Mesothelial cell of epicardium (in vitro differentiated cells): Measurements from ENCODE around the gene LITAF. TPM values are rescaled to one million over a fixed set of nuclear protein-coding genes. Genes with fewer than 3 reads are reported as not detected.

Experiments
- DNase-seq, 2 experiments: peaks; one replicate each; pipeline ENCODE4 v3.0.0; 2021; ENCODE audit warnings: low spot score in 2 of 2; ENCODE audit not compliant: unreplicated experiment in 2 of 2
- H3K27ac Mint-ChIP-seq: 2 replicates; pipeline ENCODE4 v1.8.0; 2021; ENCODE audit warnings: mixed read lengths
- H3K27me3 Mint-ChIP-seq: 2 replicates; pipeline ENCODE4 v1.8.0; 2021; ENCODE audit warnings: low read depth, mixed read lengths
- H3K36me3 Mint-ChIP-seq: 2 replicates; pipeline ENCODE4 v1.8.0; 2021; ENCODE audit warnings: mixed read lengths
- H3K4me1 Mint-ChIP-seq: 2 replicates; pipeline ENCODE4 v1.8.0; 2021; ENCODE audit warnings: mixed read lengths
- H3K4me3 Mint-ChIP-seq: 2 replicates; pipeline ENCODE4 v1.8.0; 2021; ENCODE audit warnings: mild to moderate bottlenecking, moderate library complexity, mixed read lengths
- H3K9me3 Mint-ChIP-seq: 2 replicates; pipeline ENCODE4 v1.8.0; 2021; ENCODE audit warnings: mixed read lengths
- total RNA-seq: library from RNA; stranded (reverse); gene quantifications from 3 replicates; pipeline ENCODE4 v1.2.1, GENCODE V29; 2021
- TF ChIP-seq, protein P1 (sequence below): fragments of 200-600 bp; sonication (generic); IDR thresholded peaks from one replicate; pipeline ENCODE4 v1.5.0; 2021; ENCODE audit warnings: antibody characterized with exemption; ENCODE audit not compliant: unreplicated experiment

LITAF gene
- total RNA-seq, 1 donor from 2014 or later: 60.8 TPM

GRCh38 chr16:11633113-11633512 is 46.4 kb upstream of the LITAF start:
- no peaks in the 10 kb centered on the region for H3K9me3 Mint-ChIP-seq

GRCh38 chr16:11632455-11632939 is 45.8 kb upstream of the LITAF start:
- Mint-ChIP-seq H3K4me3 (no peak overlapping the region), H3K9me3 (no peaks in the 10 kb centered on the region), H3K27ac (peak overlapping the region; percentile 86), H3K36me3 (no peaks in the 10 kb centered on the region), H3K27me3 (no peaks in the 10 kb centered on the region), H3K4me1 (peaks cover 44% of the 10 kb centered on the region)
- DNase-seq: peak; percentile 40 to 73
- TF ChIP-seq, protein P1, sequence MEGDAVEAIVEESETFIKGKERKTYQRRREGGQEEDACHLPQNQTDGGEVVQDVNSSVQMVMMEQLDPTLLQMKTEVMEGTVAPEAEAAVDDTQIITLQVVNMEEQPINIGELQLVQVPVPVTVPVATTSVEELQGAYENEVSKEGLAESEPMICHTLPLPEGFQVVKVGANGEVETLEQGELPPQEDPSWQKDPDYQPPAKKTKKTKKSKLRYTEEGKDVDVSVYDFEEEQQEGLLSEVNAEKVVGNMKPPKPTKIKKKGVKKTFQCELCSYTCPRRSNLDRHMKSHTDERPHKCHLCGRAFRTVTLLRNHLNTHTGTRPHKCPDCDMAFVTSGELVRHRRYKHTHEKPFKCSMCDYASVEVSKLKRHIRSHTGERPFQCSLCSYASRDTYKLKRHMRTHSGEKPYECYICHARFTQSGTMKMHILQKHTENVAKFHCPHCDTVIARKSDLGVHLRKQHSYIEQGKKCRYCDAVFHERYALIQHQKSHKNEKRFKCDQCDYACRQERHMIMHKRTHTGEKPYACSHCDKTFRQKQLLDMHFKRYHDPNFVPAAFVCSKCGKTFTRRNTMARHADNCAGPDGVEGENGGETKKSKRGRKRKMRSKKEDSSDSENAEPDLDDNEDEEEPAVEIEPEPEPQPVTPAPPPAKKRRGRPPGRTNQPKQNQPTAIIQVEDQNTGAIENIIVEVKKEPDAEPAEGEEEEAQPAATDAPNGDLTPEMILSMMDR: no peak

More at GRCh38 chr16:11633113-11633512, 46.4 kb upstream of the LITAF start:
- peaks cover 41% of the 10 kb centered on the region for H3K4me1 Mint-ChIP-seq
- H3K27me3 Mint-ChIP-seq: no peaks in the 10 kb centered on the region
- no peaks in the 10 kb centered on the region for H3K36me3 Mint-ChIP-seq
- DNase-seq: no peak
- no peak overlapping the region for H3K4me3 Mint-ChIP-seq
- peak overlapping the region; percentile 86 for H3K27ac Mint-ChIP-seq
- TF ChIP-seq, protein P1: no peak

DNA sequence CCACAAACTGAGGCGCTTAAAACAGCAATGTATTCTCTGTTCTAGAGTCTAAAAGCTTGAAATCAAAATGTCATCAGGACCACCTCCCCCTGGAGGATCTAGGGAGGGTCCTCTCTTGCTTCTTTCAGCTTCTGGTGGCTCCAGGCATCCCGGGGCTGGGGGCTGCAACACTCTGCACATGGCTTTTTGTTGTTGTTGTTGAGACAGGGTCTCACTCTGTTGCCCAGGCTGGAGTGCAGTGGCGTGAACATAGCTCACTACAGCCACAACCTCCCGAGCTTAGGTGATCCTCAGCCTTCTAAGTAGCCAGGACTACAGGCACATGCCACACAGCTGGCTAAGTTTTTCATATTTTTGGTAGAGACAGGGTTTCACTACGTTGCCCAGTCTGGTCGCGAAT is 44.5 kb upstream of the LITAF start:
- DNase-seq: no peak
- no peaks in the 10 kb centered on the region for H3K27me3 Mint-ChIP-seq
- peaks cover 43% of the 10 kb centered on the region for H3K4me1 Mint-ChIP-seq
- no peak overlapping the region for H3K4me3 Mint-ChIP-seq
- peak overlapping the region; percentile 86 for H3K27ac Mint-ChIP-seq
- no peaks in the 10 kb centered on the region for H3K9me3 Mint-ChIP-seq
- TF ChIP-seq, protein P1: no peak
- H3K36me3 Mint-ChIP-seq: no peaks in the 10 kb centered on the region

DNA sequence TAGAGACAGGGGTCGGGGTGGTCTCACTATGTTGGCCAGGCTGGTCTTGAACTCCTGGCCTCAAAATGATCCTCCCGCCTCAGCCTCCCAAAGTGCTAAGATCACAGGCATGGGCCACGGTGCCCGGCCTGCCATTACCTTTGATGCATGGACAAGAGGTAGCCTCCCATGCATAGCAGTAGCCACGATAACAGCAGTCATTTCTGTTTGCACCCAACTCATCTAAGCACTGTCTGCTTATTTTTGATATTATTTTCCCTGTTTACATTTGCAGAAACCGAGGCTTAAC is 44.0 kb upstream of the LITAF start:
- TF ChIP-seq, protein P1: no peak
- Mint-ChIP-seq H3K9me3 (no peaks in the 10 kb centered on the region), H3K4me3 (no peak overlapping the region), H3K27me3 (no peaks in the 10 kb centered on the region), H3K4me1 (peaks cover 38% of the 10 kb centered on the region), H3K36me3 (no peaks in the 10 kb centered on the region), H3K27ac (peak overlapping the region; percentile 39)
- no peak for DNase-seq

DNA sequence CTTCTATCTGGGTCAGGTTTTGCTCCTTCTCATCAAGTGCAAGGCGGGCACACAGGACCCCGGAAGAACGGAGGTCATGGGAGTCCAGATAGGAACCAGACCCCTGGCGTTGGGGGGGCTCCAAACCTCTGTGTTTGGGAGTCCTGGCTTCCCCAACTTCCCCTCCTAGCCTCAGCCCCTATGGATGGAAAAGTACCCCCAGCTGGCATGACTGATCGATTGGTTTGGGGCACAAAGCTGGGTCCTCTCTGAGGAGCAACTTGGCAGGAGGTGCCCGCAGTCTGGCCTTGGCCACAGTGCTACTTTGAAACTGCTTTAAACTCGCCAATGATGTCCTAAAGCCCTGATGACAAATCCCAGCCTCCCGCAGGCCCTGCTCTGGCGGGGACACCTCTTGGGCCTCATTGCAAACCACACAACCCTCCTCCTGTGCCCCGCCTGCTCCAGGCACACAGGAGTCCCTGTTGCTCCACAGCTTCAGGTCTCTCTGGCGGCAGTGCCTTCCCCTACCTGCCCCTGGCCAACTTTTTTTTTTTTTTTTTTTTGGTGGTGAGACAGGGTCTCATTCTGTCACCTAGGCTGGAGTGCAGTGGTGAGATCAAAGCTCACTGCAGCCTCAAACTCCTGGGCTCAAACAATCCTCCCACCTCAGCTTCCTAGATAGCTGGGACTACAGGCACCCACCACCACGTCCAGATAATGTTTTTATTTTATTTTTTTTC is 43.5 kb upstream of the LITAF start:
- no peaks in the 10 kb centered on the region for H3K9me3 Mint-ChIP-seq
- H3K27ac Mint-ChIP-seq: peak overlapping the region; percentile 34

More for the DNA sequence above, 43.5 kb upstream of the LITAF start:
- Mint-ChIP-seq H3K4me1 (peaks cover 36% of the 10 kb centered on the region), H3K4me3 (no peak overlapping the region), H3K27me3 (no peaks in the 10 kb centered on the region), H3K36me3 (no peaks in the 10 kb centered on the region)
- TF ChIP-seq, protein P1: no peak
- DNase-seq: no peak
